Ovary (tissue), 9 donors: Measurements from ENCODE around the gene SGMS1. TPM values are rescaled to one million over a fixed set of nuclear protein-coding genes. Genes with fewer than 3 reads are reported as not detected.

Experiments used
- DNase-seq, 5 donors: peaks; one replicate each; pipeline ENCODE4 v3.0.0-alpha.2; 2019 to 2020
- H3K27ac ChIP-seq, 2 donors: fragments of 200-600 bp; one replicate each; pipeline versions ENCODE4 v1.5.1 to v1.8.0; 2019 to 2022
- H3K27me3 ChIP-seq: fragments of 200-600 bp; one replicate; pipeline ENCODE4 v1.8.0; 2022
- H3K36me3 ChIP-seq: fragments of 200-600 bp; sonication (generic); one replicate; pipeline ENCODE4 v1.5.1; 2019
- H3K4me1 ChIP-seq: one replicate; pipeline ENCODE4 v1.8.1; 2013; ENCODE audit warnings: mild to moderate bottlenecking, moderate library complexity; ENCODE audit not compliant: insufficient read depth
- H3K4me3 ChIP-seq: fragments of 200-600 bp; sonication (generic); one replicate; pipeline ENCODE4 v1.5.1; 2017
- H3K9me3 ChIP-seq, 2 donors: fragments of 200-600 bp in 1 of 2; sonication (generic) in 1 of 2; one replicate each; pipeline versions ENCODE4 v1.5.1 to v1.8.1; 2013 to 2019; ENCODE audit warnings: mild to moderate bottlenecking in 1 of 2, moderate library complexity in 1 of 2
- CTCF ChIP-seq, 3 donors: fragments of 450-650 bp in 2 of 3; fragments of 200-600 bp in 1 of 3; IDR thresholded peaks; one replicate each; pipeline versions ENCODE4 v1.5.1 to v1.8.0; 2016 to 2022; ENCODE audit warnings: antibody characterized with exemption in 3 of 3, mild to moderate bottlenecking in 1 of 3
- EP300 ChIP-seq: sonication (generic); formaldehyde crosslinking; IDR thresholded peaks from one replicate; pipeline ENCODE4 v1.6.1; 2017; ENCODE audit warnings: antibody characterized with exemption
- POLR2A ChIP-seq: fragments of 450-650 bp; IDR thresholded peaks from one replicate; pipeline ENCODE4 v1.6.1; 2017; ENCODE audit warnings: antibody characterized with exemption, mild to moderate bottlenecking, moderate library complexity
- WGBS, 3 donors: extraction: QIAGEN DNeasy Blood & Tissue Kit in 1 of 3; methylation state at CpG; one replicate each; pipeline versions ENCODE4 v1.1.5 to v1.1.7; 2013 to 2017; 5-methylcytosine and 5-hydroxymethylcytosine counted together
- intact Hi-C, 4 donors: fragments of 100-400 bp; cut with DNase I; formaldehyde crosslinking; loops; one replicate each; pipeline versions ENCODE4 v1.11.0 to v1.15.1; 2022 to 2023
- polyA plus RNA-seq, 2 donors: library from polyadenylated mRNA; stranded (reverse); fragments of 200-250 nt in 1 of 2; fragments of 350-450 nt in 1 of 2; fragmentation: Illumina TruSeq in 1 of 2; extraction: RNeasy Lipid Tissue Mini Kit (QIAGEN cat#74804) in 1 of 2; gene quantifications; one replicate each; pipeline ENCODE4 v1.2.3, GENCODE V29; 2013 to 2014
- total RNA-seq, 7 donors: library from RNA; depleted of rRNA in 2 of 7; stranded (reverse); fragments of >200 nt in 2 of 7; fragmentation: NEBNext Ultra II Directional in 3 of 7; extraction: Animal tissue kit (Norgen Biotek cat#: 25700) in 3 of 7; gene quantifications; one replicate each; pipeline versions ENCODE4 v1.1.0 to v1.2.4, GENCODE V29; 2016 to 2023
- donor health status: DM: no; HTN: no; CAD: no; lungs with moderate emphysema.
- donor health status: DM: no; HTN: no; CAD: no.
- donor health status: Bipolar disorder and iron deficiency.
- donor health status: DM: yes; HTN: yes; CAD: no.
- donor health status: DM: no; HTN: no; CAD: no.
- donor health status: DM: yes; HTN: yes; CAD: no.

Gene SGMS1
- total and polyA plus RNA-seq, 9 donors: 15.6 to 90.0 (median 39.0) TPM

- Histone ChIP-seq H3K4me3 (no peak overlapping the region), H3K9me3 (no peaks in the 10 kb centered on the region), H3K27me3 (no peaks in the 10 kb centered on the region), H3K27ac (no peak overlapping the region), H3K36me3 (no peaks in the 10 kb centered on the region), H3K4me1 (peaks cover 17% of the 10 kb centered on the region)
- 83 to 86% (median 83%) methylated on average over 9 of the region's 9 CpGs for WGBS, 3 donors
- no peak for TF ChIP-seq POLR2A
- no peak for TF ChIP-seq EP300
- TF ChIP-seq CTCF (IDR thresholded peaks at IDR 0.05): no peak
- intact Hi-C loops: loop anchor here (5.0 to 10.0 kb wide), 2 partner anchors 66 to 68 kb away; partner anchors contain the start of gene SGMS1 (in 4 of the 4)
- DNase-seq: no peak
These were observed 67.3 kb downstream of the SGMS1 start for GRCh38 chr10:50556237-50557120.

GRCh38 chr10:50554995-50555568 lies 68.7 kb downstream of the SGMS1 start:
- Histone ChIP-seq H3K4me3 (no peak overlapping the region), H3K27me3 (no peaks in the 10 kb centered on the region), H3K4me1 (peaks cover 22% of the 10 kb centered on the region), H3K9me3 (no peaks in the 10 kb centered on the region), H3K36me3 (no peaks in the 10 kb centered on the region), H3K27ac (no peak overlapping the region)
- no peak for DNase-seq
- 29 to 40% (median 36%) methylated on average over 3 of the region's 3 CpGs for WGBS, 3 donors
- intact Hi-C loops: loop anchor here (5.0 to 10.0 kb wide), 2 partner anchors 67 to 70 kb away; partner anchors contain the start of gene SGMS1 (in 4 of the 4)
- TF ChIP-seq CTCF (IDR thresholded peaks at IDR 0.05) (no peak), EP300 (no peak), POLR2A (no peak)

- H3K27me3 ChIP-seq: no peaks in the 10 kb centered on the region
- TF ChIP-seq CTCF (IDR thresholded peaks at IDR 0.05) (no peak), EP300 (no peak)
- no peak overlapping the region for H3K4me3 ChIP-seq
- whole genome bisulfite sequencing, 3 donors: 39 to 53% (median 47%) methylated on average over 4 of the region's 4 CpGs
- no peaks in the 10 kb centered on the region for H3K36me3 ChIP-seq
- H3K9me3 ChIP-seq: no peaks in the 10 kb centered on the region
- DNase-seq: peak in 1 of 5 donors; percentile 16
- intact Hi-C loops: loop anchor here in 3 of 4 donors (10.0 kb wide), 1 partner anchor 70 kb away; the partner anchor contains the start of gene SGMS1 (in 3 of the 3)
- H3K4me1 ChIP-seq: peaks cover 22% of the 10 kb centered on the region
- H3K27ac ChIP-seq: no peak overlapping the region
These were observed 69.3 kb downstream of the SGMS1 start for GRCh38 chr10:50554376-50554994.

GRCh38 chr10:50552771-50553535 lies 70.8 kb downstream of the SGMS1 start:
- Histone ChIP-seq H3K4me3 (no peak overlapping the region), H3K27me3 (no peaks in the 10 kb centered on the region), H3K36me3 (no peaks in the 10 kb centered on the region), H3K9me3 (no peaks in the 10 kb centered on the region), H3K27ac (peak overlapping the region in 1 of 2 donors; percentile 10), H3K4me1 (peaks cover 22% of the 10 kb centered on the region)
- intact Hi-C loops: loop anchor here in 3 of 4 donors (10.0 kb wide), 1 partner anchor 72 kb away; the partner anchor contains the start of gene SGMS1 (in 3 of the 3)
- DNase-seq: no peak
- 84 to 85% (median 85%) methylated on average over 4 of the region's 4 CpGs for WGBS, 3 donors
- TF ChIP-seq CTCF (IDR thresholded peaks at IDR 0.05) (no peak), POLR2A (no peak), EP300 (no peak)
